ENCODE data around the gene KHK.

The KHK gene

DNA sequence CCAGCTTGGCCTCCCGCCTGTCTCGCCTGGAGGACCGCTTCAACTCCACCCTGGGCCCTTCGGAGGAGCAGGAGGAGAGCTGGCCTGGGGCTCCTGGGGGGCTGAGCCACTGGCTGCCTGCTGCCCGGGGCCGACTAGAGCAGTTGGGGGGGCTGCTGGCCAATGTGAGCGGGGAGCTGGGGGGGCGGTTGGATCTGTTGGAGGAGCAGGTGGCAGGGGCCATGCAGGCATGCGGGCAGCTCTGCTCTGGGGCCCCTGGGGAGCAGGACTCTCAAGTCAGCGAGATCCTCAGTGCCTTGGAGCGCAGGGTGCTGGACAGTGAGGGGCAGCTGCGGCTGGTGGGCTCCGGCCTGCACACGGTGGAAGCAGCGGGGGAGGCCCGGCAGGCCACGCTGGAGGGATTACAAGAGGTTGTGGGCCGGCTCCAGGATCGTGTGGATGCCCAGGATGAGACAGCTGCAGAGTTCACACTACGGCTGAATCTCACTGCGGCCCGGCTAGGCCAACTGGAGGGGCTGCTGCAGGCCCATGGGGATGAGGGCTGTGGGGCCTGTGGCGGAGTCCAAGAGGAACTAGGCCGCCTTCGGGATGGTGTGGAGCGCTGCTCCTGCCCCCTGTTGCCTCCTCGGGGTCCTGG lies 3.7 kb upstream of the KHK start:
- DNase-seq, result no peak

DNA sequence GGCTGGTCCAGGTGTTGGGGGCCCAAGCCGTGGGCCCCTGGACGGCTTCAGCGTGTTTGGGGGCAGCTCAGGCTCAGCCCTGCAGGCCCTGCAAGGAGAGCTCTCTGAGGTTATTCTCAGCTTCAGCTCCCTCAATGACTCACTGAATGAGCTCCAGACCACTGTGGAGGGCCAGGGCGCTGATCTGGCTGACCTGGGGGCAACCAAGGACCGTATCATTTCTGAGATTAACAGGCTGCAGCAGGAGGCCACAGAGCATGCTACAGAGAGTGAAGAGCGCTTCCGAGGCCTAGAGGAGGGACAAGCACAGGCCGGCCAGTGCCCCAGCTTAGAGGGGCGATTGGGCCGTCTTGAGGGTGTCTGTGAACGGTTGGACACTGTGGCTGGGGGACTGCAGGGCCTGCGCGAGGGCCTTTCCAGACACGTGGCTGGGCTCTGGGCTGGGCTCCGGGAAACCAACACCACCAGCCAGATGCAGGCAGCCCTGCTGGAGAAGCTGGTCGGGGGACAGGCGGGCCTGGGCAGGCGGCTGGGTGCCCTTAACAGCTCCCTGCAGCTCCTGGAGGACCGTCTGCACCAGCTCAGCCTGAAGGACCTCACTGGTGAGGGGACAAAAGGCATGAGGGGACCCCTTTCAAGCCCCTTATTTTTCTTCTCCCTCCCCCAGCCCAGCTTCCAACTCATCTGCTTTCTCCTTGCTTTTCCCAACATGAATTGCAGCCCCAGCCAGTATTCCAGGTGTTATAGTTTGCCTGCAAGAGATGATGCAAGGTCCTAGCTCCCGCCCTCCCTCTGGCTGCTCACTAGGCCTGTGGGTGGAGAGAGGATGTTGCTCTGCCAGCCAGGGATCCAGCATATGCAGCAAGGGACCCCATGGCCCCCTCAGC lies 2.9 kb upstream of the KHK start:
- DNase-seq, result no peak

DNA sequence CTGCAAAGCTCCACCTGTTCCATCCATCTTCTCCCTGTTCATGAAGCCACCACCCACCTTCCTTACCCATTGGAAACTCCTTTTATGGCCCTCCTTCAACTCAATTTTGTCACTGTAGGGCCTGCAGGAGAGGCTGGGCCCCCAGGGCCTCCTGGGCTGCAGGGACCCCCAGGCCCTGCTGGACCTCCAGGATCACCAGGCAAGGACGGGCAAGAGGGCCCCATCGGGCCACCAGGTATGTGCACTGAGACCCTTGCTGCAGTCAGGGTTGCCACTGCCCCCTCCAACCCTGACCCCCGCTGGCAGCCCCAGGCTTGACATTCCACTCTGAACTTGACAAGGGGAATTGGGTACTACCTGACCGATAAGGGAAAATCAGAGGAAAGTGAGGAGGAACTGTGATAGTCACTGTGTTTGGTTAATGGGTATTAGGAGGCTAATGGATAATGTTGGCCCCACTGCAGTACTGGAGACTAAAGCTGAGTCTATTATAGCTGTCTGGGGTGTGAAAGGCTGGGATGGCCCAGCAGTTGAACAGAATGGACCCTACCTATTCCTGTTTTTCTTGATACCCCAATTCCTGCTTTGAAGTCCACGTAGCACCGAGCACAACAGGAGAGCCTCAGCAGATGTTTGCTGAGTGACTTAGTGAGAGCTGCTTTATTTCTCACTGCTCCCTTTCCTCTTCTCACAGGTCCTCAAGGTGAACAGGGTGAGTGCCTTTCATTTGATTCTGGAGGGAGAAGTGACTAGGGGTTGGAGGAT lies 2.1 kb upstream of the KHK start:
- no peak for DNase-seq

DNA sequence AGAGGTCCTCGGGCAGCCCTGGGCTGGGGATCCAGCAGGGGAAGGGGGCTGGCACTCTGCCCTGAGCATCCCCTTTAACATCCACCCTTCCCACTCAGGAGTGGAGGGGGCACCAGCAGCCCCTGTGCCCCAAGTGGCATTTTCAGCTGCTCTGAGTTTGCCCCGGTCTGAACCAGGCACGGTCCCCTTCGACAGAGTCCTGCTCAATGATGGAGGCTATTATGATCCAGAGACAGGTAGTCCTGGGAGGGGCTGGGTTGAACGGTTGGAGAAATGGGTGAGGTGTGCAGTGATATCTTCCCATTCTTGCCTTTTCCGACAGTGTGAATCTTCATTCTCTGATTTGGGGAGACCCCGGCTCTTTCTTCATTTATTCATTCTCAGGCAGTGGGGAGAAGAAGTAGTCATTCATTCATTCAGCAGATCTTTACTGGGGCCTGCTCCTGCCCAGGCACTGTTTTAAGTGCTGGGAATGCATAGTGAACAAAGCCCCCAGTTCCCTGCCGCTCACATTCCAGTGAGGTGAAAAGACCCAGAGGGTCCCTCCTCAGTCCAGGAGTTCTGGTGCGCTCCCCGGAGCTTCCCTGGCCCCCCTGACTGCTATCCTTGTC lies 1.4 kb upstream of the KHK start:
- DNase-seq, result no peak

DNA sequence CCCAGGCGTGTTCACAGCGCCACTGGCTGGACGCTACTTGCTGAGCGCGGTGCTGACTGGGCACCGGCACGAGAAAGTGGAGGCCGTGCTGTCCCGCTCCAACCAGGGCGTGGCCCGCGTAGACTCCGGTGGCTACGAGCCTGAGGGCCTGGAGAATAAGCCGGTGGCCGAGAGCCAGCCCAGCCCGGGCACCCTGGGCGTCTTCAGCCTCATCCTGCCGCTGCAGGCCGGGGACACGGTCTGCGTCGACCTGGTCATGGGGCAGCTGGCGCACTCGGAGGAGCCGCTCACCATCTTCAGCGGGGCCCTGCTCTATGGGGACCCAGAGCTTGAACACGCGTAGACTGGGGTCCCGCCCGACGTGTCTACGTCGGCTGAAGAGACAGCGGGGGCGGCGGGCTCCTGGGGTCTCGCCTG lies 891 bp upstream of the KHK start:
- peak; percentile 71 for DNase-seq

DNA sequence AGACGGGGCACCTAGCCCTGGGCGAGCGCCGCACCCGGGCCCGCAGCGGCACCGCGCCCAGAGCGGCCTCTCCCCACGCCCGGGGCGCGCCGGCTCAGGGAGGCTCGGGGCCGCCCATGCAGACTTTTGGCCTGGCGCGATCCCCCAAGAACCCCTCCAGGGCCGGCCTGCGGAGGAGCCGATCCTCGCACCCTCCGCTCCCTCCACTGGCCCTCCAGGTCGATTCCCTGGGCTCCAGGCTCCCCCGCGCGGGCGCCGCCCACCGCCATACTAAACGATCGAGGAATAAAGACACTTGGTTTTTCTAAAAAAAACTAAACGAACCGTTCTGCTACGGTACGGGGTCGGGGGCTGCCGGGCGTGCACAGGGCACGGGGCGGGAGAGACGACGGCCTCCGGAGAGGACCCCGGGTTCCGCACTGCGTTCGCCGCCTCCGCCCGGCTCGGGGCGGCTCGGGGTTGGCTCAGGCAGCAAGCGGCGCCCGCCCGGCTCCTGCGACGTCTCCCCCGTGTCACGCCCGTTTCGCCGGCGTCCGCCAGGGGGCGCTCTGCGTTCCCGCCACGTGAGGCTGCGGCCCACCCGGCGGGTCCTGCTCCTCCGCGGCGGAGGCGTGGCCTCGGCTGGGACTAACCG lies 365 bp upstream of the KHK start:
- peak; percentile 100 for DNase-seq

DNA sequence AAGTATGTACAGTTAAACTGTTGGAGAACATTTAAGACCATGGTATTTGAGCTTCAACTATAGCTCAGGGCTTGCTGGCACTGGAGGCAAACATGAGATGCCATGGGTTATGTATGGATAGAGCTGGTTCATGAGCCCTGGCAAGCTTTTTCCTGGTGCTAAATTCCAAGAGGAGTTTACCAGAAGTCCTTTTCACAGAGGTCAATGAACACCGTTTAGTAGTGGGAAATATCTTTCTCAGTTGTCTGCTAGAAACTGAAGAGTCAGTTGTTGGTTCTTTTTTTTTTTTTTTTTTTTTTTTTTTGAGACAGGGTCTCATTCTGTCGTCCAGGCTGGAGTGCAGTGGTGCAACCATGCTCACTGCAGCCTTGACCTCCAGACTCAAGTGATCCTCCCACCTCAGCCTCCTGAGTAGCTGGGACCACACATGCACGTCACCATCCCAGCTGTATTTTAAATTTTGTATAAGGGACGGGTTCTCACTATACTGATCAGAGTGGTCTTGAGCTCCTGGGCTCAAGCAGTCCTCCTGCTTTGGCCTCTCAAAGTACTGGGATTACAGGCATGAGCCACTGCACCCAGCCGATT lies 1.3 kb downstream of the KHK start:
- no peak for DNase-seq

DNA sequence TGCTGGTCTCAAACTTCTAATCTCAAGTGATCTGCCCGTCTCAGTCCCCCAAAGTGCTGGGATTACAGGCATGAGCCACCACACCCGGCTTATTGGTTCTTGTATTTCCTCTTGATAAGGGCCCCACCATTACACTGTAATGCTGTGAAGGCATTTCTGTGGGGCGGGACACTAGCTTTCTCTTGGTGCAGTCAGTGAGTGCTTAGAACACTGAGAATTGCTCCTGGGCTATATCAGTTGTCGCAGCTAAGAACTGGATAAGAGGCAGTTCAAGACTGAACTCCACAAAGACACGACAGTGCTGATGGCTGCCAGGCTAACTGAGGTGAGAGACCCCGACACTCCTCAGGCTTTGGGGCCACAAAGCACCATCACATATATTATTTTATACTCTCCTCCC lies 2.1 kb downstream of the KHK start:
- no peak for DNase-seq

DNA sequence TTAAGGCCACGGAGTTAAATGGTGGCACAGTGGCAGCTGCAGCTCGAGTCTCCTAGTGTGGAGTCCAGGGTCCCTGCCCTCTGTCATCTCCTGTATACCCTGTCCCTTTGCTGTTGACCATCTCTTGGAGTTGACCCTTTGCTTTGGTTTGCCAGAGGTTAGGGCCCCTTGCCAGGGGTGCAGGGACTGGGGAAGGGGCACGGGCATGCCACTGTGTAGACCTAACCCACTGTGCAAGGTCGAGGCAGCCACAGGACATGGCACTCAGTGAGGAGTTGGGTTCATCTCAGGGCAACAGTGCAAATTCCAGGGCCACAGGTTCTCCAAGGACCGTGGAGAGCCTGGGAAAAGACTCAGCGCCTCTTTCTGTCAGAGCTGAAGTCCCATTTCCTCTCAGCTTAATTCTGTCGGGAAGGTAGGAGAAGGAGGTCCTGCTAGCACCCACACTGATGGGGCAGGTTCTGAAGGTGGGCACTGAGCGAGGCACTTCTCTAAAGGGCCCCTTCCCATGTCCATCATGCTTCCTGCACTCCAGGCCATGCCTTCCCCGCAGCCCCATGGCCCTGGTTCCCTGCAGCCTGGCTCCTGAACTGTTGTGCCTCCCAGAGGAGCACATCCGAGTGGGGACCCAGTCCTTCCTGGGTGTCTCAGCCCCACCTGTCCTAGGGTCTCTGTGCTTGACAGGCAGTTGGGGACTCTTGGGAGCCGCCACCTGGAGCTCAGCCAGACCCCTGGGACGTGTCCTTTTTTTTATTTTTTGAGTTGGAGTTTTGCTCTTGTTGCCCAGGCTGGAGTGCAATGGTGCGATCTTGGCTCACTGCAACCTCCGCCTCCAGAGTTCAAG lies 2.8 kb downstream of the KHK start:
- no peak for DNase-seq

DNA sequence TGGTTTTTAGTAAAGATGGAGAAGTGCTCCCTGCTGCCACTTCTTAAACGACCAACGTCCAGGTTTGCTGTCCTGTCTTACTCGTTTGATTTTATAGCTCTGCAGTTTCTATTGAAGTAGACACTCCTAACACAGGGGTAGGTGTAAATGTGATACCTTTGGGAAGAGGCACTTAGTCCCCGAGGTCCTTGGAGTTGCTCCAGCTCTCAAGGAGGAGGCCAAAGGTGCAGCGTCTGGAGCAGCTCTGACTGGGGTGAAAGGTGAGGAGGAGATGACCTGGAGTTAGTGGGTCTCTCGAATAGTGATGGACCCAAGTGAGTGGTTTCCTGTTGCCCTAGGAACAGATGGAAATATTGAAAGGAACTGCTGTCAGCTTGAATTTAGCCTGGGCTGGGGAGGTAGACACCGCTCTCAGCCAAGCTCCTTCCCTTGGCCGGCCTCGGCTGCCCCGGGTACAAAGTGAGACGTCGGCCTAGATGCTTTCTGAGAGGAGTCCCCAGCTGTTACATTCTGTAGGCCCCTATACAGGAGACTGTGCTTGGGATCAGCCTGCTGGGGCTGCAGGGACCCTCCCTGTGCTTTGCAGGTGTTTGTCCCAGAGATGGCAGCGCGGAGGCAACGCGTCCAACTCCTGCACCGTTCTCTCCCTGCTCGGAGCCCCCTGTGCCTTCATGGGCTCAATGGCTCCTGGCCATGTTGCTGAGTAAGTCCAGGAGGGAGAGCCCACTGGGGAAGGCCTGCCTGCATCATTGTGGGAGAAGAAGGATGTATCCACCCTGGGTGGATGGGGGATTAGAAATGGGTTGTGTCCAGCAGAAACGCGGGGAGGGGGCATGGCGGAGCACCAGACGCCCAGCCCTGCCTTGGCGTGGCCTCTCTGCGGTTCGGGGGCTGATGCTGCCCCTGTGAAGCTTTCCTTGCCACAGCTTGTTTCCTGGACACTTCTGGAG lies 5.4 kb downstream of the KHK start:
- DNase-seq, result no peak

DNA sequence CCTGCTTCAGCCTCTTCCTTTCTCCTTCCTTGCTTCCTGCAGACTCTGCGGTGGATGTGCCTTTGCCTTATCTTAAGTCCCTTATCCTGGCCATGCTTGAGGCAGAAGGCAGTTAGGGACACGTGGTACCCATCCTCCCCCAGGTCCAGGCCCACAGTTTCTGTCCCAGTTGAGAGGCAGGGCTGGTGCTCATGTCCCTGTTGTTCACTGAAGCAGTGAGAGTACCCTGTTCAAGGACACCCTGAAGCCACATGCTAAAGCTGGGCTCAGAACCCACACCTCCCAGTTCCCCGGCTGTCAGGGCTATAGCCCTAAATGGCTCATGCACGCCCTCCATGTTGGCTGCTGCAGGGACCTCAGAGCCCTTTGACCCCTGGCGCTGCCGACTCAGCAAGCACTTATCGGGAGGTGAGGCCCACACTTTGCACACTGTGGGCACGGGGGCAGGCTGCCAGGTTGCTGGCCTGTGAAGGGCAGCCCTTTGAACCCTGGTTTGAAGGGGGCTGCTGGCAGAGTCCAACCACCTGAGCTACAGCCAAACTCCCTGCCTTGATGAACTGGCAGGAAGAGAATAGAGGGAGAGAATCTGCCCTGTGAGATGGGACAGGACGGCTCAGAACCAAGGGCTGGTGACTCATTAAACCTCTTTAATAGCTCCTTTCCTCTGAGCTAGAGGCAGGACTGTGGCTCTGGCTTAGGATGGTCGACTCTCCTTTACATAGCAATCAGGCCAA lies 6.3 kb downstream of the KHK start:
- DNase-seq, result no peak

DNA sequence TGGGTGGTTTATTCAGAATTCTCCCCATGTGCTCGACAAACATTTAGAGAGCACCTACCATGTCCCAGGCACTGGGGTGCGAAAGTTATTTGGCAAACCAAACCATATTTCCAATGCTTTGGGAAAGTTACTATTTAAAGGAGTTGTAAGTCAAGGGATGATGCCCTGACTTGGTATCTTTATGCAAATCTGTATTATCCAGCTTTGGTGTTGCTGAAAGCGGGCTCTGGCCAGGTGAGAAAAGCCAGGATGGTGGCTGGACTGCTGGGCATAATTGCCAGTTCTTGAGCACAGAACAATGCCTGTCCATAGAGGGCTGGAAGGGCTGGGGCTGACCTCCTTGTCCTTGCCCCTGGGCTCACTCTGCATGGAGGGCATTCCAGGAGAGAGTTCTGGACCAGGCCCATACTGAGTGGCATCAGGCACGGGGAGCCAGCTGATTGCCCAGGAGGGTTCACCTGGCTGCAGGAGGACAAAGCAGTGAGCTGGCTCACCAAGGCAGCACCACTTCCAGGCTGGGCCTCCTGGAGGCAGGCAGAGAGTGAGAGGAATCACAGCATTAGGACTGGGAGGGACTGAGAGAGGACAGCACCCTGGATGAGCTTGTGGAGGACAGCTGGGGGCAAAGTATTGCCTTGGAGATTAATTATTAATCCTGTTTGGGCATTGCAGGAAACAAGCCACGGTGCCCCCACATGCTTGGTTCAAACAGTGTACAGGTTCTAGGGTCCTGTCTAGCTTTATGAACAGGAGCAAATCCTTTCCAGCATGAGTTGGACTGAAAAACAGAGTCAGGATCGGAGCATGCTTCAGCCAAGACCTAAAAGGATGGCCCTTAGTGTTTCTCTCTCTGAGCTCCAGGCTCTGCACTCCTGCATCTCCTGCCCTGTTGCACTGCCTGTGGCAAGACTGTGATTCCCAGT lies 7.1 kb downstream of the KHK start:
- DNase-seq, result no peak

DNA sequence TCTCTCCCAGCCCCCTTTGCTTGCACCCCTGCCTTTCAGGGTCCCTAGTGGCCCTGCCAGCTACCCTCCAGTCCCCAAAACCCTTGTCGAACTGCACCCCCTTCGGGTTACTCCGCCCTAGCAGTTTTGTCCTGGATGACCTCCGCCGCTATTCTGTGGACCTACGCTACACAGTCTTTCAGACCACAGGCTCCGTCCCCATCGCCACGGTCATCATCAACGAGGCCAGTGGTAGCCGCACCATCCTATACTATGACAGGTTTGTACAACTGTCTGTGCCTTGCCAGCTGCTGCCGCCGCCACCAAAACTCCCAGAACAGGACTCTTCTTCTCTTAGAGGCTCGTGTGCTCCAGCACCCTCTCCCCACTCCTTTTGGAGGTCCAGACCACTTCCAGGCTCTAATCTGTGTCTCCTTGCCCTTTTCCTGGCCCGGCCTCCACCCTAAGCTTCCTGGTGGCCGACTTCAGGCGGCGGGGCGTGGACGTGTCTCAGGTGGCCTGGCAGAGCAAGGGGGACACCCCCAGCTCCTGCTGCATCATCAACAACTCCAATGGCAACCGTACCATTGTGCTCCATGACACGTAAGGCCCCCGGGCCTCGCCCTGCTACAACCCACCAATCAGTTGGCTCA lies 7.9 kb downstream of the KHK start:
- no peak for DNase-seq

DNA sequence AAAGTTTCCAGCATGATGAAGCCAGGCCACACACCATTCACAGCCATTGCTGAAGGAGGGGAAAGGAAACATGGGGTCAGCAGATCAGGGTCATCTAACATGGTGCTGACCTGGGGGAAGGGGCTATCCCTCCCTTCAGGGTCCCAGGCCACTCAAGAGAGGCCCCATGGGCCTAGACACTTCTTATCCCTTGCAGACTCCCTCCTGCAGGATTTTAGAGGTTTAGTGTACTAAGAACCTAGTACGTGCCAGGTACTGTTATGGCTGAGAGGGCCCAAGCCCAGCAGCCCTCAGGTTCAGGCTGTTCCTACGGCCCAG lies 8.8 kb downstream of the KHK start:
- DNase-seq, result no peak

DNA sequence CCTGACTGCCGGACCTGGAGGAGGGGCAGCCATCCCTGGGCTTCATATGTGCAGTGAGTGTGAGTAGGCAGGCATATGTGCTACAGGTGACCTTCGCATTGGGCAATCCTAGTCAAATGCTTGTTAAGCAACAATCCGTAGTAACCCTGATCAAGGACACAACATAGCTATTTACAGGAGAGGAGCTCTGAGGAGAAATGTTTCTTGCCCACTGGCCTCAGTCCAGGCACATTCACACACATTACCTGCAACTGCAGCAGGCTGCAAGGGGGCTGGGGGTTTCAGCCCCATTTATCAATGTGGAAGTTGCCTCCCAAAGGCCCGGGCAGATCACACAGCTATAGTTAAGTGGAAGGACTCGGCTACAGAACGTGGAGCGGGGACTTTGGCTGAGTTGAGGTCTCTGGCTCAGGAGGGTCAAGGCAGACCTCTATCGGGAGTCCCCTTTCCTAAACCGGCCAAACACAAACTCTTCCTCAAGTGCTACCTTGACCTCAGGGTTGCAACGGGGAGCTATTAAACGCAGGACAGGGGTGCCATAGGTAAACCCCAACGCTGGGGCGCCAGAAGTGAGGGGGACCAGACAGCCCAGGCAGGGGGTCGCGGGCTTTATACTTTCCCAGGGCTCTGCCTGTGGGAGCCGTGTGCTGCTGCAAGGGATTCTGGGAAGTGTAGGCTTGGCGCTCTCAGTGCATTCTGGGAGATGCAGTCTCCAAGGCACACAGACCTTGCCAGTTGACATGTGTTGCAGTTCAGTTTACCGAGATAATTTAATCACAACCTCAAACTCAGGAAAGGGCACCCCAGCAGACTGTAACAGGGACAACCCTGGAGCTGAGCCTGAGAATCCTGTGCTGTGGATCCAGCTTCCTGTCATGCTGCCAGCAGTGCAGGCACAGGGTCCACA lies 9.4 kb downstream of the KHK start:
- peak; percentile 75 for DNase-seq

DNA sequence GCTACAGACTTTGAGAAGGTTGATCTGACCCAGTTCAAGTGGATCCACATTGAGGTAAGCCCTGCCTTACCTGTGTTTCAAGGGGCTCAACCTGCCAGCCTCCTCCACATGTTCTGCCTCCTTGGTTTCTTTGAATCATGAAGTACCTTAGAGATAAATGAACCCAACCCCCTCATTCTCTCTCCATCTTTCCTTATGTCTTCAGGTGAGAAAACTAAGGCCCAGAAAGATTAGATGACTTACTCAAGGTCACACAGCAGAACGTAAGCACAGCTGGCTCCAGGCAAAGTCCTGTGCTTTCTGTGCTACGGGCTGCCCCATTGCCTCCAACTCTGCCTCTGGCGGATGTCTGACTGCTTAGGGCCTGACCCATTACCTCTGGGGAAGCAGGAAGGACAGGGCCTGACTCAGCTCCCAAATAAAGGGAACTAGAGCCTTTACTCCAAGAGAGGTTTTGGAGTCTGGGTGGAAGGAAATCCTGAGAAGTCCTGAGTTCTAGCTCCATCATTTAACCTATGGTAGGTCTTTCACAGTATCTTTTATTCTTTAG lies 10.3 kb downstream of the KHK start:
- no peak for DNase-seq

DNA sequence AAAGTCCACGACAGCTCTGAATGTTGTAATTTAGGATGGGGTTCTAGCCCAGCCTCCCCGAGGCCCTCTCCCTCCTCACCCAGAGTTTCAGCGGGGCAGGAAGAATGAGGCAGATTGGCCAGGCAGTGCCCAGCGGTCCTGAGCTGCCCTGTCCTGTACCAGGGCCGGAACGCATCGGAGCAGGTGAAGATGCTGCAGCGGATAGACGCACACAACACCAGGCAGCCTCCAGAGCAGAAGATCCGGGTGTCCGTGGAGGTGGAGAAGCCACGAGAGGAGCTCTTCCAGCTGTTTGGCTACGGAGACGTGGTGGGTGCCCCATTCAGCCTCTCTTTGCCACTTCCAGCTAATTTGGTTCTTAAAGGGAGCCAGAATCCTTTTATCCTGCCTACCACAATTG lies 10.8 kb downstream of the KHK start:
- DNase-seq, result no peak
